NCI-H526 treated with DMSO at 0.1 percent for 48 hours (cell line): ENCODE measurements around the gene MYBPH.

Experiments
- DNase-seq: peaks from one replicate; lab custom pipeline; 2025; lab: John Stamatoyannopoulos, UW

MYBPH gene

GRCh38 chr1:203178821-203179666 is 3.4 kb upstream of the MYBPH start:
- DNase-seq = no peak

- no peak for DNase-seq
Measured at GRCh38 chr1:203178083-203178482, 2.5 kb upstream of the MYBPH start.

GRCh38 chr1:203177470-203178039 is 1.9 kb upstream of the MYBPH start:
- DNase-seq = no peak

- DNase-seq = no peak
Measured at GRCh38 chr1:203177036-203177405, 1.4 kb upstream of the MYBPH start.

GRCh38 chr1:203176273-203177035 is 828 bp upstream of the MYBPH start:
- DNase-seq = no peak

GRCh38 chr1:203175827-203176241 is 208 bp upstream of the MYBPH start:
- DNase-seq = no peak

- DNase-seq = no peak
Measured at GRCh38 chr1:203174324-203174985, 1.2 kb downstream of the MYBPH start.

- DNase-seq = no peak
Measured at GRCh38 chr1:203173566-203173965, 2.1 kb downstream of the MYBPH start.

- DNase-seq = no peak
Measured at GRCh38 chr1:203173011-203173555, 2.5 kb downstream of the MYBPH start.

GRCh38 chr1:203172184-203173010 is 3.2 kb downstream of the MYBPH start:
- DNase-seq = no peak

GRCh38 chr1:203171341-203172183 is 4.1 kb downstream of the MYBPH start:
- no peak for DNase-seq

GRCh38 chr1:203170625-203171330 is 4.8 kb downstream of the MYBPH start:
- no peak for DNase-seq

- no peak for DNase-seq
Measured at GRCh38 chr1:203169770-203170520, 5.7 kb downstream of the MYBPH start.

- DNase-seq = no peak
Measured at GRCh38 chr1:203168991-203169390, 6.6 kb downstream of the MYBPH start.

- DNase-seq = no peak
Measured at GRCh38 chr1:203168256-203168786, 7.3 kb downstream of the MYBPH start.

- DNase-seq = no peak
Measured at GRCh38 chr1:203167913-203168200, 7.8 kb downstream of the MYBPH start.

GRCh38 chr1:203167026-203167912 is 8.4 kb downstream of the MYBPH start:
- no peak for DNase-seq
